Measurements from ENCODE around the gene TOMM20. TPM values are rescaled to one million over a fixed set of nuclear protein-coding genes. Genes with fewer than 3 reads are reported as not detected.

TOMM20 gene
- total and polyA plus RNA-seq, 9 of the 15 experiments (the other 6 are each of a cell fraction or from before 2014, with no cell fraction given) = 70.6 to 334 (median 159) TPM

- no peak for TF ChIP-seq TCFL5 (CRISPR knock-in tag; conservative IDR thresholded peaks at IDR 0.05)
- no peak for TF ChIP-seq SOX6 (IDR thresholded peaks at IDR 0.05)
- TF ChIP-seq ZEB2 (IDR thresholded peaks at IDR 0.05) = peak; percentile 65; the same call in 1 of the 2 replicates
- no peak for TF ChIP-seq STAT5A (IDR thresholded peaks at IDR 0.05; ENCODE audit: borderline replicate concordance, low read length)
- peak; percentile 34; the same call in 1 of the 2 replicates for TF ChIP-seq ARID3A (IDR thresholded peaks at IDR 0.05; ENCODE audit: borderline replicate concordance, low read depth, low read length)
- no peak for TF ChIP-seq KDM4B (IDR thresholded peaks at IDR 0.05; ENCODE audit: borderline replicate concordance in 2 of 2, low read depth in 1 of 2)
- TF ChIP-seq TBP (optimal IDR thresholded peaks at IDR 0.05; ENCODE audit: low read depth, low read length) = no peak
- TF ChIP-seq FOSL1 (tag; conservative IDR thresholded peaks at IDR 0.05) = no peak
- no peak for TF ChIP-seq ZC3H4 (CRISPR knock-in tag; IDR thresholded peaks at IDR 0.05; ENCODE audit: borderline replicate concordance)
- TF ChIP-seq REST (IDR thresholded peaks at IDR 0.05; ENCODE audit: borderline replicate concordance) = peak; percentile 64; the same call in 1 of the 2 replicates
- no peak for TF ChIP-seq REST (CRISPR knock-in tag; IDR thresholded peaks at IDR 0.05; ENCODE audit: low read depth)
- no peak for TF ChIP-seq MBD2 (IDR thresholded peaks at IDR 0.05; ENCODE audit: borderline replicate concordance, low read depth)
- no peak for TF ChIP-seq MYBL2 (IDR thresholded peaks at IDR 0.05; ENCODE audit: low read depth)
- no peak for TF ChIP-seq MYBL2 (CRISPR knock-in tag; IDR thresholded peaks at IDR 0.05; ENCODE audit: borderline replicate concordance)
These were observed 34.7 kb downstream of the TOMM20 start (continued) for GRCh38 chr1:235093696-235094592.
